H1 (cell line): ENCODE results near the gene ZMIZ1. TPM values are rescaled to one million over a fixed set of nuclear protein-coding genes. Genes with fewer than 3 reads are reported as not detected.

Experiments used
- JUN ChIP-seq: IDR thresholded peaks from 2 replicates; pipeline ENCODE4 v1.6.1; 2011; ENCODE audit warnings: low read depth, mild to moderate bottlenecking, improper control_type of control experiment, low read length
- SP1 ChIP-seq: IDR thresholded peaks from 2 replicates; pipeline ENCODE4 v1.6.1; 2011; ENCODE audit warnings: low read depth, low read length
- TBP ChIP-seq: IDR thresholded peaks from 2 replicates; pipeline ENCODE4 v1.6.1; 2011; ENCODE audit warnings: low read depth, low read length, improper control_type of control experiment
- polyA plus RNA-seq, 7 experiments: library from polyadenylated mRNA; depleted of rRNA in 3 of 7; stranded (reverse) in 5 of 7; unstranded in 2 of 7; fragments of >200 nt in 5 of 7; fragments of 200-250 nt in 2 of 7; gene quantifications; 1 replicate in 5 of 7; 2 replicates in 1 of 7; 4 replicates in 1 of 7; pipeline versions ENCODE4 v1.2.1 to v1.2.3, GENCODE V29; 2011 to 2013; ENCODE audit warnings: missing spikeins in 2 of 7, mixed read lengths in 2 of 7
- total RNA-seq: library from RNA; stranded (reverse); fragmentation: NEBNext Ultra II Directional; extraction: Animal tissue kit (Norgen Biotek cat#: 25700); gene quantifications from 2 replicates; pipeline ENCODE4 v1.2.1, GENCODE V29; 2021

ZMIZ1 gene
- total and polyA plus RNA-seq, 2 of the 8 experiments (the other 6 are each of a cell fraction or from before 2014, with no cell fraction given): 8.1 to 28.0 TPM

- TF ChIP-seq JUN: no peak
- TF ChIP-seq TBP: no peak
- no peak for TF ChIP-seq SP1
Observed at GRCh38 chr10:79053481-79054202, 15.1 kb upstream of the ZMIZ1 start (continued).
